Kidney (tissue), 14 donors: ENCODE results near the gene CDC34. TPM values are rescaled to one million over a fixed set of nuclear protein-coding genes. Genes with fewer than 3 reads are reported as not detected.

Experiments
- DNase-seq, 5 donors: peaks; one replicate each; pipeline ENCODE4 v3.0.0-alpha.2; 2013 to 2020
- FAIRE-seq: peaks from 2 replicates; lab custom pipeline; 2012; peaks lifted over from hg19 to GRCh38; lab: Jason Lieb, UNC
- H3K27ac ChIP-seq, 2 donors: one replicate each; pipeline ENCODE4 v1.7.0; 2013; ENCODE audit warnings: low read depth in 2 of 2, low read length in 2 of 2, inconsistent platforms in 1 of 2
- H3K27me3 ChIP-seq: one replicate; pipeline ENCODE4 v1.7.1; 2013; ENCODE audit warnings: low read length, inconsistent platforms; ENCODE audit not compliant: control insufficient read depth, insufficient read depth
- H3K36me3 ChIP-seq, 3 donors: one replicate each; pipeline versions ENCODE4 v1.7.0 to v1.7.1; 2013; ENCODE audit warnings: low read length in 3 of 3, control low read depth in 1 of 3, inconsistent platforms in 1 of 3; ENCODE audit not compliant: insufficient read depth in 3 of 3, control insufficient read depth in 2 of 3
- H3K4me1 ChIP-seq, 3 donors: one replicate each; pipeline versions ENCODE4 v1.7.0 to v1.7.1; 2013; ENCODE audit warnings: low read length in 3 of 3, inconsistent platforms in 1 of 3, low read depth in 1 of 3; ENCODE audit not compliant: control insufficient read depth in 2 of 3, insufficient read depth in 2 of 3
- H3K4me3 ChIP-seq, 3 donors: one replicate each; pipeline versions ENCODE4 v1.7.0 to v1.8.1; 2013; ENCODE audit warnings: low read length in 3 of 3, control low read depth in 1 of 3, inconsistent platforms in 1 of 3
- H3K9ac ChIP-seq, 3 donors: one replicate each; pipeline versions ENCODE4 v1.7.0 to v1.7.1; 2013; ENCODE audit warnings: low read length in 3 of 3, control low read depth in 1 of 3, inconsistent platforms in 1 of 3
- H3K9me3 ChIP-seq, 3 donors: one replicate each; pipeline versions ENCODE4 v1.7.0 to v1.7.1; 2013; ENCODE audit warnings: low read length in 3 of 3, control low read depth in 1 of 3, inconsistent platforms in 1 of 3; ENCODE audit not compliant: control insufficient read depth in 2 of 3, insufficient read depth in 1 of 3
- intact Hi-C: fragments of 100-400 bp; cut with DNase I; formaldehyde crosslinking; loops from one replicate; pipeline ENCODE4 v1.11.1; 2022
- polyA plus RNA-seq: library from polyadenylated mRNA; stranded (reverse); fragments of 350-450 nt; fragmentation: Illumina TruSeq; extraction: RNeasy Lipid Tissue Mini Kit (QIAGEN cat#74804); gene quantifications from one replicate; pipeline ENCODE4 v1.2.3, GENCODE V29; 2014; ENCODE audit warnings: low read depth, low replicate concordance; ENCODE audit not compliant: insufficient read depth
- total RNA-seq: library from RNA; stranded (reverse); fragmentation: NEBNext Ultra II Directional; extraction: Animal tissue kit (Norgen Biotek cat#: 25700); gene quantifications from one replicate; pipeline ENCODE4 v1.2.1, GENCODE V29; 2021
- TF ChIP-seq, protein P1 (sequence below): IDR thresholded peaks from 3 replicates; pipeline ENCODE4 v1.5.1; 2012; ENCODE audit warnings: mild to moderate bottlenecking, moderate library complexity, borderline replicate concordance; ENCODE audit not compliant: insufficient read depth; ENCODE audit errors: extremely low read depth
- donor health status: control.
- donor health status: control.
- donor health status: control.
- donor health status: control.
- donor health status: control.
- donor health status: DM: yes; HTN: yes; CAD: no.
- donor health status: Normal renal cell carcinoma (clear cell type).

CDC34 gene
- total and polyA plus RNA-seq, 2 donors from 2014 or later: 33.8 to 72.3 TPM

GRCh38 chr19:566844-567243 is 35.3 kb downstream of the CDC34 start:
- no peak overlapping the region for H3K9ac ChIP-seq
- H3K27me3 ChIP-seq: no peaks in the 10 kb centered on the region
- FAIRE-seq: no peak
- no peaks in the 10 kb centered on the region for H3K9me3 ChIP-seq
- intact Hi-C loops: no loop called here
- peak in 1 of 5 donors; percentile 47 for DNase-seq
- H3K4me3 ChIP-seq: no peak overlapping the region
- H3K4me1 ChIP-seq: peaks cover 0 to 7% (median 0%) of the 10 kb centered on the region in 3 donors
- no peaks in the 10 kb centered on the region for H3K36me3 ChIP-seq
- peak overlapping the region in 1 of 2 donors; percentile 28 for H3K27ac ChIP-seq
- TF ChIP-seq, protein P1, sequence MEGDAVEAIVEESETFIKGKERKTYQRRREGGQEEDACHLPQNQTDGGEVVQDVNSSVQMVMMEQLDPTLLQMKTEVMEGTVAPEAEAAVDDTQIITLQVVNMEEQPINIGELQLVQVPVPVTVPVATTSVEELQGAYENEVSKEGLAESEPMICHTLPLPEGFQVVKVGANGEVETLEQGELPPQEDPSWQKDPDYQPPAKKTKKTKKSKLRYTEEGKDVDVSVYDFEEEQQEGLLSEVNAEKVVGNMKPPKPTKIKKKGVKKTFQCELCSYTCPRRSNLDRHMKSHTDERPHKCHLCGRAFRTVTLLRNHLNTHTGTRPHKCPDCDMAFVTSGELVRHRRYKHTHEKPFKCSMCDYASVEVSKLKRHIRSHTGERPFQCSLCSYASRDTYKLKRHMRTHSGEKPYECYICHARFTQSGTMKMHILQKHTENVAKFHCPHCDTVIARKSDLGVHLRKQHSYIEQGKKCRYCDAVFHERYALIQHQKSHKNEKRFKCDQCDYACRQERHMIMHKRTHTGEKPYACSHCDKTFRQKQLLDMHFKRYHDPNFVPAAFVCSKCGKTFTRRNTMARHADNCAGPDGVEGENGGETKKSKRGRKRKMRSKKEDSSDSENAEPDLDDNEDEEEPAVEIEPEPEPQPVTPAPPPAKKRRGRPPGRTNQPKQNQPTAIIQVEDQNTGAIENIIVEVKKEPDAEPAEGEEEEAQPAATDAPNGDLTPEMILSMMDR: no peak

- Histone ChIP-seq H3K27ac (no peak overlapping the region), H3K27me3 (no peaks in the 10 kb centered on the region), H3K4me3 (no peak overlapping the region), H3K36me3 (no peaks in the 10 kb centered on the region), H3K9ac (no peak overlapping the region), H3K4me1 (peaks cover 0 to 7% (median 0%) of the 10 kb centered on the region in 3 donors), H3K9me3 (no peaks in the 10 kb centered on the region)
- peak in 1 of 5 donors; percentile 40 for DNase-seq
- intact Hi-C loops: no loop called here
- FAIRE-seq: no peak
- TF ChIP-seq, protein P1: no peak
These were observed 35.8 kb downstream of the CDC34 start for GRCh38 chr19:567296-567900.

DNA sequence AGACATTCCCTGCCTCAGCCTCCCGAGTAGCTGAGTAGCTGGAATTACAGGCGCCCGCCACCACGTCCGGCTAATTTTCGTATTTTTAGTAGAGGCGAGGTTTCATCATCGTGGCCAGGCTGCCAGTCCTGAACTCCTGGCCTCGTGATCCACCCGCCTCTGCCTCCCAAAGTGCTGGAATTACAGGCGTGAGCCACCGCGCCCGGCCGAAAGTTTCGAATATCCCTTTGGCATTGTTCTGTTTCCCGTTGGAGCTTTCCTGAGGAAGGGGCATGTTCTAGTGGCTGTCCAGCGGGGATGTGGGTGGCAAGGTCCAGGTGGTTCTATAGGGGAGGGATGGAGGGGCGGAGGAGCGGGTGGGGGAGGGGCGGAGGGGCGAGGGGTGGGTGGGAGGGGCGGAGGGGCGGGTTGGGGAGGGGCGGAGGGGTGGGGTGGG is 38.7 kb downstream of the CDC34 start:
- TF ChIP-seq, protein P1: no peak
- intact Hi-C loops: no loop called here
- DNase-seq: peak in 1 of 5 donors; percentile 68
- Histone ChIP-seq H3K4me1 (peaks cover 0 to 22% (median 4%) of the 10 kb centered on the region in 3 donors), H3K9ac (no peak overlapping the region), H3K36me3 (no peaks in the 10 kb centered on the region), H3K4me3 (no peak overlapping the region), H3K27ac (no peak overlapping the region), H3K27me3 (no peaks in the 10 kb centered on the region), H3K9me3 (no peaks in the 10 kb centered on the region)
- FAIRE-seq: no peak
